ENCODE data around the gene PRKN.

The PRKN gene

DNA sequence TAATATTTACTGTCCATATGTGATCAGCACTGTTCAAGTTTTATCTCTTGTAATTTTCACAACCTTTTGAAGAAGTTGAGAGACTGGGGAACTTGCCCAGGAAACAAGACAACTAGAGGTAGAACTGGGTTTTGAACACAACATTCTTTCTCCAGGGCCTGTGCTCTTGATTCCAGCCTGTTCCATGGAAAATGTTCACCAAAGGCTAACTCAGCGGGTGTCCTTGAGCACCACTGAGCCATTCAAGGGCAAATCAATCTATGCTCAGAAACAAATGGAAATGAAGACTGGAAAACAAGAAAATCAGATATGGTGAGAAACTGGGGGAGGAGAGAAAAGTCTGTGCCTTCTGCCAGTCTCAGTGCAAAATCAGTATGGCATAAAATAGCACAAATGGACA lies 771.5 kb downstream of the PRKN start (continued):
- TF ChIP-seq, protein P1, sequence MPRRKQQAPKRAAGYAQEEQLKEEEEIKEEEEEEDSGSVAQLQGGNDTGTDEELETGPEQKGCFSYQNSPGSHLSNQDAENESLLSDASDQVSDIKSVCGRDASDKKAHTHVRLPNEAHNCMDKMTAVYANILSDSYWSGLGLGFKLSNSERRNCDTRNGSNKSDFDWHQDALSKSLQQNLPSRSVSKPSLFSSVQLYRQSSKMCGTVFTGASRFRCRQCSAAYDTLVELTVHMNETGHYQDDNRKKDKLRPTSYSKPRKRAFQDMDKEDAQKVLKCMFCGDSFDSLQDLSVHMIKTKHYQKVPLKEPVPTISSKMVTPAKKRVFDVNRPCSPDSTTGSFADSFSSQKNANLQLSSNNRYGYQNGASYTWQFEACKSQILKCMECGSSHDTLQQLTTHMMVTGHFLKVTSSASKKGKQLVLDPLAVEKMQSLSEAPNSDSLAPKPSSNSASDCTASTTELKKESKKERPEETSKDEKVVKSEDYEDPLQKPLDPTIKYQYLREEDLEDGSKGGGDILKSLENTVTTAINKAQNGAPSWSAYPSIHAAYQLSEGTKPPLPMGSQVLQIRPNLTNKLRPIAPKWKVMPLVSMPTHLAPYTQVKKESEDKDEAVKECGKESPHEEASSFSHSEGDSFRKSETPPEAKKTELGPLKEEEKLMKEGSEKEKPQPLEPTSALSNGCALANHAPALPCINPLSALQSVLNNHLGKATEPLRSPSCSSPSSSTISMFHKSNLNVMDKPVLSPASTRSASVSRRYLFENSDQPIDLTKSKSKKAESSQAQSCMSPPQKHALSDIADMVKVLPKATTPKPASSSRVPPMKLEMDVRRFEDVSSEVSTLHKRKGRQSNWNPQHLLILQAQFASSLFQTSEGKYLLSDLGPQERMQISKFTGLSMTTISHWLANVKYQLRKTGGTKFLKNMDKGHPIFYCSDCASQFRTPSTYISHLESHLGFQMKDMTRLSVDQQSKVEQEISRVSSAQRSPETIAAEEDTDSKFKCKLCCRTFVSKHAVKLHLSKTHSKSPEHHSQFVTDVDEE (CRISPR knock-in tag; IDR thresholded peaks at IDR 0.05), result no peak
- TF ChIP-seq OSR1 (CRISPR knock-in tag; IDR thresholded peaks at IDR 0.05), result no peak
- TF ChIP-seq TCF4 (CRISPR knock-in tag; IDR thresholded peaks at IDR 0.05; ENCODE audit: borderline replicate concordance), result no peak
- TF ChIP-seq CSDC2 (CRISPR knock-in tag; IDR thresholded peaks at IDR 0.05), result no peak
- TF ChIP-seq ISL1 (CRISPR knock-in tag; IDR thresholded peaks at IDR 0.05), result no peak
- no peak for TF ChIP-seq ZNF70 (CRISPR knock-in tag; IDR thresholded peaks at IDR 0.05)
- TF ChIP-seq PPARA (CRISPR knock-in tag; IDR thresholded peaks at IDR 0.05; ENCODE audit: borderline replicate concordance), result no peak
- TF ChIP-seq TOX (CRISPR knock-in tag; IDR thresholded peaks at IDR 0.05; ENCODE audit: borderline replicate concordance), result no peak

DNA sequence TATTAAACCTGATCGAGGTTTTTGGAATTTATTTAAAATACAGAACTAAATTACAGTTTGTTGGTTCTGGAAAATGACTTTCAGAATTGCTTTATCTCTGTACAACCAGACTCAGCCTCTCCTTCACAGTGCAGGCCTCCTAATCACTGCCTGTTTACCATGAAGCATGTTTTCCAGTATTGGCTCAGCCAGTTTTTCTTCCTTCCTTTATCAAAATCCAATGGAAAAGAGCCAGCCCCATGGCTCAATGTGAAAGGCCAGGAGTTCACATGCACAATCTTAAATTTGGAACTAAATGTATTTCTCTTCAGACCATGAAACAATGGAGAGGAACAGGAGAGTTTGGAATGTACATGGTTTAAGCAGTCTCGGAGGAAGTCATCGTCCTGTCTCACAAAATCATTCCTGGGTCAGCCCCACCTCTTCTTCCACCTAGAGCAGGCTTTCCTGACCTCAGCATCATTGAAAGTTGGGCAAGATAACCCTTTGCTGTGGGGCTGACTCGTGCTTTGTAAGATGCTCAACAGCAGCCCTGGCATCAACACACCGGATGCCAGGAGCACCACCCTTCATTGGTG lies 772.8 kb downstream of the PRKN start:
- no peak for ATAC-seq
- TF ChIP-seq RARB (CRISPR knock-in tag; IDR thresholded peaks at IDR 0.05) (no peak), TOX (CRISPR knock-in tag; IDR thresholded peaks at IDR 0.05; ENCODE audit: borderline replicate concordance) (no peak), SNAI2 (CRISPR knock-in tag; IDR thresholded peaks at IDR 0.05) (no peak), PPARA (CRISPR knock-in tag; IDR thresholded peaks at IDR 0.05; ENCODE audit: borderline replicate concordance) (no peak), OSR1 (CRISPR knock-in tag; IDR thresholded peaks at IDR 0.05) (no peak), CSDC2 (CRISPR knock-in tag; IDR thresholded peaks at IDR 0.05) (no peak), ZNF70 (CRISPR knock-in tag; IDR thresholded peaks at IDR 0.05) (no peak), ESRRG (CRISPR knock-in tag; IDR thresholded peaks at IDR 0.05) (no peak), BACH2 (CRISPR knock-in tag; IDR thresholded peaks at IDR 0.05; ENCODE audit: borderline replicate concordance) (no peak), ZC3H10 (CRISPR knock-in tag; IDR thresholded peaks at IDR 0.05) (no peak), TCF4 (CRISPR knock-in tag; IDR thresholded peaks at IDR 0.05; ENCODE audit: borderline replicate concordance) (no peak), ZNF565 (CRISPR knock-in tag; conservative IDR thresholded peaks at IDR 0.05; ENCODE audit: low read depth) (no peak), ARNTL (CRISPR knock-in tag; IDR thresholded peaks at IDR 0.05; ENCODE audit: borderline replicate concordance, low read depth) (no peak), ZFP3 (CRISPR knock-in tag; IDR thresholded peaks at IDR 0.05) (no peak), ISL1 (CRISPR knock-in tag; IDR thresholded peaks at IDR 0.05) (no peak)
- TF ChIP-seq, protein P2, sequence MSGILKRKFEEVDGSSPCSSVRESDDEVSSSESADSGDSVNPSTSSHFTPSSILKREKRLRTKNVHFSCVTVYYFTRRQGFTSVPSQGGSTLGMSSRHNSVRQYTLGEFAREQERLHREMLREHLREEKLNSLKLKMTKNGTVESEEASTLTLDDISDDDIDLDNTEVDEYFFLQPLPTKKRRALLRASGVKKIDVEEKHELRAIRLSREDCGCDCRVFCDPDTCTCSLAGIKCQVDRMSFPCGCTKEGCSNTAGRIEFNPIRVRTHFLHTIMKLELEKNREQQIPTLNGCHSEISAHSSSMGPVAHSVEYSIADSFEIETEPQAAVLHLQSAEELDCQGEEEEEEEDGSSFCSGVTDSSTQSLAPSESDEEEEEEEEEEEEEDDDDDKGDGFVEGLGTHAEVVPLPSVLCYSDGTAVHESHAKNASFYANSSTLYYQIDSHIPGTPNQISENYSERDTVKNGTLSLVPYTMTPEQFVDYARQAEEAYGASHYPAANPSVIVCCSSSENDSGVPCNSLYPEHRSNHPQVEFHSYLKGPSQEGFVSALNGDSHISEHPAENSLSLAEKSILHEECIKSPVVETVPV (CRISPR knock-in tag; IDR thresholded peaks at IDR 0.05), result no peak
- TF ChIP-seq, protein P3, sequence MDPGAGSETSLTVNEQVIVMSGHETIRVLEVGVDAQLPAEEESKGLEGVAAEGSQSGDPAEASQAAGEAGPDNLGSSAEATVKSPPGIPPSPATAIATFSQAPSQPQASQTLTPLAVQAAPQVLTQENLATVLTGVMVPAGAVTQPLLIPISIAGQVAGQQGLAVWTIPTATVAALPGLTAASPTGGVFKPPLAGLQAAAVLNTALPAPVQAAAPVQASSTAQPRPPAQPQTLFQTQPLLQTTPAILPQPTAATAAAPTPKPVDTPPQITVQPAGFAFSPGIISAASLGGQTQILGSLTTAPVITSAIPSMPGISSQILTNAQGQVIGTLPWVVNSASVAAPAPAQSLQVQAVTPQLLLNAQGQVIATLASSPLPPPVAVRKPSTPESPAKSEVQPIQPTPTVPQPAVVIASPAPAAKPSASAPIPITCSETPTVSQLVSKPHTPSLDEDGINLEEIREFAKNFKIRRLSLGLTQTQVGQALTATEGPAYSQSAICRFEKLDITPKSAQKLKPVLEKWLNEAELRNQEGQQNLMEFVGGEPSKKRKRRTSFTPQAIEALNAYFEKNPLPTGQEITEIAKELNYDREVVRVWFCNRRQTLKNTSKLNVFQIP (CRISPR knock-in tag; IDR thresholded peaks at IDR 0.05; ENCODE audit: borderline replicate concordance, low read depth), result no peak
- TF ChIP-seq, protein P4, sequence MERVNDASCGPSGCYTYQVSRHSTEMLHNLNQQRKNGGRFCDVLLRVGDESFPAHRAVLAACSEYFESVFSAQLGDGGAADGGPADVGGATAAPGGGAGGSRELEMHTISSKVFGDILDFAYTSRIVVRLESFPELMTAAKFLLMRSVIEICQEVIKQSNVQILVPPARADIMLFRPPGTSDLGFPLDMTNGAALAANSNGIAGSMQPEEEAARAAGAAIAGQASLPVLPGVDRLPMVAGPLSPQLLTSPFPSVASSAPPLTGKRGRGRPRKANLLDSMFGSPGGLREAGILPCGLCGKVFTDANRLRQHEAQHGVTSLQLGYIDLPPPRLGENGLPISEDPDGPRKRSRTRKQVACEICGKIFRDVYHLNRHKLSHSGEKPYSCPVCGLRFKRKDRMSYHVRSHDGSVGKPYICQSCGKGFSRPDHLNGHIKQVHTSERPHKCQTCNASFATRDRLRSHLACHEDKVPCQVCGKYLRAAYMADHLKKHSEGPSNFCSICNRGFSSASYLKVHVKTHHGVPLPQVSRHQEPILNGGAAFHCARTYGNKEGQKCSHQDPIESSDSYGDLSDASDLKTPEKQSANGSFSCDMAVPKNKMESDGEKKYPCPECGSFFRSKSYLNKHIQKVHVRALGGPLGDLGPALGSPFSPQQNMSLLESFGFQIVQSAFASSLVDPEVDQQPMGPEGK (CRISPR knock-in tag; IDR thresholded peaks at IDR 0.05; ENCODE audit: borderline replicate concordance), result no peak
- TF ChIP-seq, protein P1 (CRISPR knock-in tag; IDR thresholded peaks at IDR 0.05), result no peak

Measured in SK-N-SH treated with all-trans-retinoic acid at 6 μM for 48 hours (cell line).